ENCODE results near the gene MYO3B.
"Not testable (repeated sequence)": the region's sequence is repeated elsewhere in the genome, so short reads cannot be mapped to it uniquely, and the experiment has no call there.

The MYO3B gene

GRCh38 chr2:170571612-170572011 is 393.7 kb downstream of the MYO3B start:
- DNase-seq (ENCODE audit: low spot score): no peak

GRCh38 chr2:170573671-170574070 is 395.7 kb downstream of the MYO3B start:
- DNase-seq (ENCODE audit: low spot score): no peak

GRCh38 chr2:170576296-170576695 is 398.3 kb downstream of the MYO3B start:
- peak; percentile 3 for DNase-seq (ENCODE audit: low spot score)

- no peak for DNase-seq (ENCODE audit: low spot score)
Measured at GRCh38 chr2:170577356-170577755, 399.4 kb downstream of the MYO3B start.

- DNase-seq (ENCODE audit: low spot score): peak; percentile 33
Measured at GRCh38 chr2:170578606-170579005, 400.7 kb downstream of the MYO3B start.

- DNase-seq (ENCODE audit: low spot score): no peak
Measured at GRCh38 chr2:170579511-170579910, 401.6 kb downstream of the MYO3B start.

GRCh38 chr2:170582313-170582712 is 404.4 kb downstream of the MYO3B start:
- no peak for DNase-seq (ENCODE audit: low spot score)

GRCh38 chr2:170582751-170583463 is 405.0 kb downstream of the MYO3B start:
- peak; percentile 7 for DNase-seq (ENCODE audit: low spot score)

- no peak for DNase-seq (ENCODE audit: low spot score)
Measured at GRCh38 chr2:170585067-170585466, 407.1 kb downstream of the MYO3B start.

GRCh38 chr2:170586571-170587095 is 408.7 kb downstream of the MYO3B start:
- DNase-seq (ENCODE audit: low spot score): no peak

- no peak for DNase-seq (ENCODE audit: low spot score)
Measured at GRCh38 chr2:170587117-170587516, 409.2 kb downstream of the MYO3B start.

- no peak for DNase-seq (ENCODE audit: low spot score)
Measured at GRCh38 chr2:170587922-170588321, 410.0 kb downstream of the MYO3B start.

- no peak for DNase-seq (ENCODE audit: low spot score)
Measured at GRCh38 chr2:170588729-170589128, 410.8 kb downstream of the MYO3B start.

- no peak for DNase-seq (ENCODE audit: low spot score)
Measured at GRCh38 chr2:170596576-170596975, 418.6 kb downstream of the MYO3B start.

GRCh38 chr2:170598067-170598395 is 420.1 kb downstream of the MYO3B start:
- DNase-seq (ENCODE audit: low spot score): no peak

GRCh38 chr2:170601489-170601888 is 423.5 kb downstream of the MYO3B start:
- DNase-seq (ENCODE audit: low spot score): no peak

GRCh38 chr2:170605862-170606261 is 427.9 kb downstream of the MYO3B start:
- DNase-seq (ENCODE audit: low spot score): no peak

GRCh38 chr2:170607171-170607570 is 429.2 kb downstream of the MYO3B start:
- no peak for DNase-seq (ENCODE audit: low spot score)

- DNase-seq (ENCODE audit: low spot score): no peak
Measured at GRCh38 chr2:170610615-170611014, 432.7 kb downstream of the MYO3B start.

GRCh38 chr2:170618948-170619347 is 441.0 kb downstream of the MYO3B start:
- not testable (repeated sequence) for DNase-seq (ENCODE audit: low spot score)

GRCh38 chr2:170635094-170635493 is 457.1 kb downstream of the MYO3B start:
- not testable (repeated sequence) for DNase-seq (ENCODE audit: low spot score)

GRCh38 chr2:170639635-170640034 is 461.7 kb downstream of the MYO3B start:
- no peak for DNase-seq (ENCODE audit: low spot score)

- DNase-seq (ENCODE audit: low spot score): no peak
Measured at GRCh38 chr2:170641961-170642360, 464.0 kb downstream of the MYO3B start.

- no peak for DNase-seq (ENCODE audit: low spot score)
Measured at GRCh38 chr2:170643346-170643745, 465.4 kb downstream of the MYO3B start.

Data from putamen (tissue), 1 donor.